Esophagus squamous epithelium (tissue), 5 donors: ENCODE data around the gene CFAP53. TPM values are rescaled to one million over a fixed set of nuclear protein-coding genes. Genes with fewer than 3 reads are reported as not detected.
A peak's percentile ranks its signal among the peaks of the same experiment; 100 is the strongest.

ENCODE experiments used
- DNase-seq: peaks from one replicate; lab custom pipeline; 2025; lab: John Stamatoyannopoulos, UW
- H3K27ac ChIP-seq, 4 donors: fragments of 200-600 bp; sonication (generic); one replicate each; pipeline ENCODE4 v1.5.1; 2016 to 2019; ENCODE audit warnings: mild to moderate bottlenecking in 1 of 4
- H3K27me3 ChIP-seq, 4 donors: fragments of 200-600 bp; sonication (generic); 1 replicate in 3 of 4; 2 replicates in 1 of 4; pipeline versions ENCODE4 v1.5.1 to v1.6.0; 2017 to 2021; ENCODE audit warnings: antibody characterized with exemption in 1 of 4
- H3K36me3 ChIP-seq, 3 donors: fragments of 200-600 bp; sonication (generic); one replicate each; pipeline ENCODE4 v1.5.1; 2016 to 2019
- H3K4me1 ChIP-seq, 3 donors: fragments of 200-600 bp; sonication (generic); one replicate each; pipeline ENCODE4 v1.5.1; 2017 to 2019
- H3K4me3 ChIP-seq, 4 donors: fragments of 200-600 bp; sonication (generic); 1 replicate in 3 of 4; 2 replicates in 1 of 4; pipeline ENCODE4 v1.5.1; 2016 to 2019; ENCODE audit warnings: mild to moderate bottlenecking in 2 of 4, moderate library complexity in 1 of 4
- H3K9me3 ChIP-seq, 3 donors: fragments of 200-600 bp; sonication (generic); one replicate each; pipeline ENCODE4 v1.5.1; 2016 to 2019
- POLR2A ChIP-seq, 4 donors: fragments of 450-650 bp; IDR thresholded peaks; one replicate each; pipeline ENCODE4 v1.6.1; 2017; ENCODE audit warnings: antibody characterized with exemption in 4 of 4, mild to moderate bottlenecking in 4 of 4, moderate library complexity in 3 of 4
- WGBS, 2 donors: methylation state at CpG; one replicate each; pipeline ENCODE4 v1.1.5; 2018; 5-methylcytosine and 5-hydroxymethylcytosine counted together
- intact Hi-C: fragments of 100-400 bp; cut with DNase I; formaldehyde crosslinking; loops from one replicate; pipeline ENCODE4 v1.15.0; 2022
- total RNA-seq, 4 donors: library from RNA; depleted of rRNA; stranded (reverse); fragments of >200 nt; gene quantifications; one replicate each; pipeline ENCODE4 v1.1.0, GENCODE V29; 2016
- TF ChIP-seq, protein P1 (sequence below), 6 experiments: fragments of 450-650 bp in 4 of 6; fragments of 200-600 bp in 2 of 6; sonication (generic) in 2 of 6; IDR thresholded peaks; one replicate each; pipeline ENCODE4 v1.5.1; 2016 to 2019; ENCODE audit warnings: antibody characterized with exemption in 6 of 6, mild to moderate bottlenecking in 4 of 6, moderate library complexity in 4 of 6
- donor health status: DM: yes; HTN: yes; CAD: no.

CFAP53 gene, protein sequence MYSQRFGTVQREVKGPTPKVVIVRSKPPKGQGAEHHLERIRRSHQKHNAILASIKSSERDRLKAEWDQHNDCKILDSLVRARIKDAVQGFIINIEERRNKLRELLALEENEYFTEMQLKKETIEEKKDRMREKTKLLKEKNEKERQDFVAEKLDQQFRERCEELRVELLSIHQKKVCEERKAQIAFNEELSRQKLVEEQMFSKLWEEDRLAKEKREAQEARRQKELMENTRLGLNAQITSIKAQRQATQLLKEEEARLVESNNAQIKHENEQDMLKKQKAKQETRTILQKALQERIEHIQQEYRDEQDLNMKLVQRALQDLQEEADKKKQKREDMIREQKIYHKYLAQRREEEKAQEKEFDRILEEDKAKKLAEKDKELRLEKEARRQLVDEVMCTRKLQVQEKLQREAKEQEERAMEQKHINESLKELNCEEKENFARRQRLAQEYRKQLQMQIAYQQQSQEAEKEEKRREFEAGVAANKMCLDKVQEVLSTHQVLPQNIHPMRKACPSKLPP
- under 1 TPM in 1 of 4 donors, not detected in 3; 0.19 TPM for total RNA-seq

DNA sequence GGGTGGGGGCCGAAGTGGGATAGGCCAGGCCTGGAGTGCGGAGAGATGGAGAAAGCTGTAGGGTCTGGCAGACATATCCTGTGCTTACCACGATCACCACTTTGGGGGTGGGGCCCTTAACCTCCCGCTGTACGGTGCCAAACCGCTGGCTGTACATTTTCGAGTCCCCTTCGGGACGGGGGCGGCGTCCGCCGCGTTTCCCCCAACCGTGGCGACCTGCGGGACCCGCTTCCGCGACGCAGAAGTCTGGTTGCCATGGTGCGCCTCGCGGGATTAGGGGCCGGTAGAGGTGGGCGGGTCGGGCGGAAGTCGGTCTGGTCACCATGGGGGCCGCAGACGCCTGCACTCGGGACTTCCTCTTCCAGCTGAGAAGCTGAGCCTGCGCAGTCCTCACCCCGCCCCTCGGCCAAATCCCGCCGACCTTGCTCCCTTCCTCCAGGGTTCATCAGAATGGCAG lies at the start of gene CFAP53:
Gene CFAP53, minus strand, starts transcription at position 248 of the 457 bp plus-strand sequence. Its CDS starts 91 bp downstream, at position 157.
- TF ChIP-seq, protein P1, sequence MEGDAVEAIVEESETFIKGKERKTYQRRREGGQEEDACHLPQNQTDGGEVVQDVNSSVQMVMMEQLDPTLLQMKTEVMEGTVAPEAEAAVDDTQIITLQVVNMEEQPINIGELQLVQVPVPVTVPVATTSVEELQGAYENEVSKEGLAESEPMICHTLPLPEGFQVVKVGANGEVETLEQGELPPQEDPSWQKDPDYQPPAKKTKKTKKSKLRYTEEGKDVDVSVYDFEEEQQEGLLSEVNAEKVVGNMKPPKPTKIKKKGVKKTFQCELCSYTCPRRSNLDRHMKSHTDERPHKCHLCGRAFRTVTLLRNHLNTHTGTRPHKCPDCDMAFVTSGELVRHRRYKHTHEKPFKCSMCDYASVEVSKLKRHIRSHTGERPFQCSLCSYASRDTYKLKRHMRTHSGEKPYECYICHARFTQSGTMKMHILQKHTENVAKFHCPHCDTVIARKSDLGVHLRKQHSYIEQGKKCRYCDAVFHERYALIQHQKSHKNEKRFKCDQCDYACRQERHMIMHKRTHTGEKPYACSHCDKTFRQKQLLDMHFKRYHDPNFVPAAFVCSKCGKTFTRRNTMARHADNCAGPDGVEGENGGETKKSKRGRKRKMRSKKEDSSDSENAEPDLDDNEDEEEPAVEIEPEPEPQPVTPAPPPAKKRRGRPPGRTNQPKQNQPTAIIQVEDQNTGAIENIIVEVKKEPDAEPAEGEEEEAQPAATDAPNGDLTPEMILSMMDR (IDR thresholded peaks at IDR 0.05) = peak in 1 of 6 experiments; percentile 17
- TF ChIP-seq POLR2A (IDR thresholded peaks at IDR 0.05) = no peak
- peaks cover 4 to 32% (median 5%) of the 10 kb centered on the region in 3 donors for H3K4me1 ChIP-seq
- DNase-seq = peak; percentile 80
- H3K27me3 ChIP-seq = no peaks in the 10 kb centered on the region
- WGBS, 2 donors = 0% methylated on average over 13 to 33 of the region's 37 CpGs
- H3K4me3 ChIP-seq = peak within 1 kb of the TSS; percentile 50 to 75 (median 64)
- peak within 1 kb of the TSS in 2 of 4 donors; percentile 54 to 55 for H3K27ac ChIP-seq
- intact Hi-C loops = no loop called here
- H3K9me3 ChIP-seq = no peaks in the 10 kb centered on the region
- H3K36me3 ChIP-seq = peaks cover 0 to 26% (median 10%) of the 10 kb centered on the region in 3 donors

DNA sequence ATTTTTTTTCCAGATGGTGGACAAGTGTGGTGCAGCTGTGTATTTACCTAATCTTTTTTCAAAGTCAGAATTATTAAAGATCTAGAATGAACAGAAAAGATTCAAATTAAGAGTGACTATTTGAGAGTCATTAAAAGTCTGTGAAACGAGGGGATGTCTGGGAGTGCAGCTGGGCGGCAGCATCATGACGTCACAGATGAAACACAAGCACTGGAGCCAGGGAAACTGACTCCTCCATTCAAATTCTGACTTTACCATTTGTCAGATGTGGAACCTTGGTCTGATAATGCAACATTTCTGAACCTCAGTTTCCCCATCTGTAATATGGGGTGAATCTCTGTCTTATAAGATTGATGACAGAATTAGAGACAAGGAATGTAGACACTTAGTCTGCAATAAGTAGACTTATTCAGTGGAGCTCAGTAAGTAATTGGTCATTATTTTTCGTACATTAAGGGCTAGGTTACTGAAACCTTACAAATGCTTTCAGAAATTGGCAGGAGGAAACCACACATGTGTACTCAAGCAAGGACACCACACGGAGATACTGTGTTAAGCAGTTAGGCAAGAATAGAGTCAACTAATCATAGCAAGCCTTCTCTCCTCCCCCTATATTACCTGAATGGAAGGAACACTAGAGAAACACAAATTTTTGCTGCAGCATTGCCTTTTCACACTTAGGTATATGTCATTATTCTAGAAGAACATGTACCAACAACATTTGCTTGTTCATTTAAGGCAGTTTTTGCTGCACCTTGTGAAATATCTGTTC lies 49.0 kb upstream of the CFAP53 start:
- no peak for TF ChIP-seq POLR2A (IDR thresholded peaks at IDR 0.05)
- TF ChIP-seq, protein P1 (IDR thresholded peaks at IDR 0.05) = no peak
- Histone ChIP-seq H3K9me3 (no peaks in the 10 kb centered on the region), H3K27ac (no peak overlapping the region), H3K4me1 (no peaks in the 10 kb centered on the region), H3K27me3 (peaks cover 0 to 44% (median 2%) of the 10 kb centered on the region in 4 donors), H3K36me3 (no peaks in the 10 kb centered on the region), H3K4me3 (no peak overlapping the region)
- intact Hi-C loops = no loop called here
- DNase-seq = no peak
- 43 to 45% methylated on average over 5 of the region's 5 CpGs for WGBS, 2 donors

DNA sequence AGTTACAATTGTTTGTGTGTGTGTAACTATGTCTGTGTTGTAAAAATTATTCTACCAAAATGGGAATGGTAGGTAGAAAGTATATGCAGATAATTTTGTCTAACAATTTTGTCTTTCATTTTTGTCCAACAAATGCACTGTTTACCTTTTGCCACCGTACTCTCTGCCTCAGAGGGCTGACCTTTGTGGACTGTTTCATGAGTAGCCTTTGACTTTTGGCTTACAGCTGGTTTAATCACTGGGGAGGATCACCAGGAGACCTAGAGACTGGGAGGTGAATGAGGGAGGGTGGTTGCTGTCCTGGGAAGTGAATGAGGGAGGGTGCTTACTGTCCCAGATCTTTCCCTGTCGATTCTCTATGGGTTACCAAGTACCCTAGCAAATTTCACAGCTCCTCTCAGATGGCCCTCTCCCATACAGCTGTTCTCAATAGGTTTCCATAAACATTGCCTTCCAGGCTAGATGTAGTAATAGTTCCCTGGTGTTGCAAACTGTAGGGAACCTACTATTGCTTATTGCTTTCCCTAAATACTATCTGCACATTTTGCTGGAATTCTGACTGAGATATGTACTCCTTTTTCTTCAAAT lies 47.7 kb upstream of the CFAP53 start:
- intact Hi-C loops = no loop called here
- TF ChIP-seq, protein P1 (IDR thresholded peaks at IDR 0.05) = no peak
- no peak for TF ChIP-seq POLR2A (IDR thresholded peaks at IDR 0.05)
- Histone ChIP-seq H3K4me1 (no peaks in the 10 kb centered on the region), H3K4me3 (no peak overlapping the region), H3K27ac (no peak overlapping the region), H3K9me3 (no peaks in the 10 kb centered on the region), H3K27me3 (peaks cover 0 to 57% (median 2%) of the 10 kb centered on the region in 4 donors), H3K36me3 (no peaks in the 10 kb centered on the region)
- no peak for DNase-seq
- 33 to 38% methylated on average over 2 of the region's 2 CpGs for WGBS, 2 donors

DNA sequence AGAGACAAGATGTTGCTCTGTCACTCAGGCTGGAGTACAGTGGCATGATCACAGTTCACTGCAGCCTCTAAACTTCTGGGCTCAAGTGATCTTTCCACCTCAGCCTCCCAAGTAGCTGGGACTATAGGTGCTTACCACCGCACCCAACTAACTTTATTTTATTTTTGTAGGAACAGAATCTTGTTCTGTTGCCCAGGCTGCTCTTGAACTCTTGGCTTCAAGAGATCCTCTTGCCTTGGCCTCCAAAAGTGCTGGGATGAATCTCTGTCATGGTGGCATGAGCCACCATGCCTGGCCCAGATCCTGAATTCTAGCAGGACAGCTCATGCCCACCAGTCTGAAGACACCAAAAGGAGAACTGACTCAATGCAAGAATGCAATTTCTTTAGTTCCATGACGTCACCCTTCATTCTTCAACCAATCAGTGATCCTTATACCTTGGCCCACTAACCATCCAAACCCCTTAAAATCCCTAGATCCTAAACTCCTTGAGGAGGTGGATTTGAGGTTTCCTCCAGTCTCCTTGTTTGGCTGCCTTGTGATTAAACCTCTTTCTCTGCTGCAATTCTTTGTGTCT lies 46.8 kb upstream of the CFAP53 start:
- no peaks in the 10 kb centered on the region for H3K36me3 ChIP-seq
- no peak for TF ChIP-seq POLR2A (IDR thresholded peaks at IDR 0.05)
- TF ChIP-seq, protein P1 (IDR thresholded peaks at IDR 0.05) = no peak
- H3K4me1 ChIP-seq = peaks cover 0 to 8% (median 0%) of the 10 kb centered on the region in 3 donors
- intact Hi-C loops = no loop called here
- no peaks in the 10 kb centered on the region for H3K9me3 ChIP-seq
- 85 to 88% methylated on average over 2 of the region's 2 CpGs for WGBS, 2 donors
- H3K27me3 ChIP-seq = peaks cover 0 to 59% (median 2%) of the 10 kb centered on the region in 4 donors
- no peak overlapping the region for H3K4me3 ChIP-seq
- H3K27ac ChIP-seq = no peak overlapping the region
- no peak for DNase-seq
